Psoas muscle (tissue), 8 donors: Measurements from ENCODE around the gene KRTAP5-8. TPM values are rescaled to one million over a fixed set of nuclear protein-coding genes. Genes with fewer than 3 reads are reported as not detected.
"Not testable (repeated sequence)": the region's sequence is repeated elsewhere in the genome, so short reads cannot be mapped to it uniquely, and the experiment has no call there.

Experiments used
- ATAC-seq, 4 donors: fragments of 200-7000 bp; cut with Tn5 transposase; one replicate each; pipeline ENCODE4 v1.9.1; 2020; ENCODE audit warnings: moderate library complexity in 3 of 4, mild to moderate bottlenecking in 2 of 4
- DNase-seq, 2 donors: peaks; one replicate each; pipeline ENCODE4 v3.0.0-alpha.2; 2020
- H3K27ac ChIP-seq: fragments of 200-600 bp; one replicate; pipeline ENCODE4 v1.8.0; 2022
- H3K27me3 ChIP-seq, 3 donors: fragments of 200-600 bp in 1 of 3; one replicate each; pipeline versions ENCODE4 v1.6.1 to v1.8.0; 2013 to 2022; ENCODE audit warnings: low read length in 2 of 3, mild to moderate bottlenecking in 2 of 3, moderate library complexity in 1 of 3; ENCODE audit not compliant: insufficient read depth in 3 of 3
- H3K36me3 ChIP-seq, 2 donors: fragments of 200-600 bp in 1 of 2; one replicate each; pipeline versions ENCODE4 v1.6.1 to v1.8.0; 2013 to 2022; ENCODE audit warnings: low read depth in 1 of 2, mild to moderate bottlenecking in 1 of 2, moderate library complexity in 1 of 2; ENCODE audit not compliant: insufficient read depth in 1 of 2
- H3K4me1 ChIP-seq: fragments of 200-600 bp; one replicate; pipeline ENCODE4 v1.8.0; 2022
- H3K4me3 ChIP-seq: fragments of 200-600 bp; one replicate; pipeline ENCODE4 v1.8.0; 2022; ENCODE audit warnings: mild to moderate bottlenecking
- H3K9me3 ChIP-seq: fragments of 200-600 bp; one replicate; pipeline ENCODE4 v1.8.0; 2022
- CTCF ChIP-seq: fragments of 200-600 bp; IDR thresholded peaks from one replicate; pipeline ENCODE4 v1.8.0; 2022; ENCODE audit warnings: antibody characterized with exemption
- WGBS, 3 donors: extraction: QIAGEN DNeasy Blood & Tissue Kit; methylation state at CpG; one replicate each; pipeline versions ENCODE4 v1.1.6 to v1.1.7; 2013; 5-methylcytosine and 5-hydroxymethylcytosine counted together
- intact Hi-C, 2 donors: fragments of 100-400 bp; cut with DNase I; formaldehyde crosslinking; loops; one replicate each; pipeline versions ENCODE4 v1.11.0 to v1.14.2; 2022
- polyA plus RNA-seq, 3 donors: library from polyadenylated mRNA; stranded (reverse); fragments of 200-250 nt; gene quantifications; one replicate each; pipeline ENCODE4 v1.2.3, GENCODE V29; 2013
- total RNA-seq, 4 donors: library from RNA; stranded (reverse); fragmentation: NEBNext Ultra II Directional in 2 of 4; extraction: Animal tissue kit (Norgen Biotek cat#: 25700) in 2 of 4; gene quantifications; one replicate each; pipeline versions ENCODE4 v1.2.1 to v1.2.4, GENCODE V29; 2021 to 2023
- donor health status: healthy with polysubstance abuse.
- donor health status: DM: no; HTN: no; CAD: no; lungs with moderate emphysema.
- donor health status: Bipolar disorder and iron deficiency.
- donor health status: healthy.
- donor health status: DM: yes; HTN: yes; CAD: no.
- donor health status: DM: no; HTN: no; CAD: no.
- donor health status: DM: no; HTN: no; CAD: no.
- donor health status: DM: yes; HTN: yes; CAD: no.

Gene KRTAP5-8
- total and polyA plus RNA-seq, 7 donors, result not detected

- Histone ChIP-seq H3K27me3 (peaks cover 0 to 20% (median 3%) of the 10 kb centered on the region in 3 donors), H3K4me1 (no peaks in the 10 kb centered on the region), H3K27ac (no peak overlapping the region), H3K9me3 (no peaks in the 10 kb centered on the region), H3K36me3 (no peaks in the 10 kb centered on the region), H3K4me3 (no peak overlapping the region)
- ATAC-seq, result no peak
- no peak for DNase-seq
- 82 to 84% (median 83%) methylated on average over 4 of the region's 4 CpGs for WGBS, 3 donors
- intact Hi-C loops, result no loop called here
- TF ChIP-seq CTCF, result no peak
These were observed 26.6 kb downstream of the KRTAP5-8 start for GRCh38 chr11:71564430-71564829.

GRCh38 chr11:71565263-71565662 is 27.4 kb downstream of the KRTAP5-8 start, which contains the start of gene KRTAP5-10:
KRTAP5-10 (plus strand) TSS chr11:71565563; CDS start chr11:71565588, 25 bp downstream.
- Histone ChIP-seq H3K27ac (no peak within 1 kb of the TSS), H3K4me1 (no peaks in the 10 kb centered on the region), H3K4me3 (no peak within 1 kb of the TSS), H3K36me3 (no peaks in the 10 kb centered on the region), H3K9me3 (no peaks in the 10 kb centered on the region), H3K27me3 (peaks cover 0 to 20% (median 3%) of the 10 kb centered on the region in 3 donors)
- 56 to 66% (median 59%) methylated on average over 5 of the region's 5 CpGs for WGBS, 3 donors
- DNase-seq (no peak), ATAC-seq (no peak)
- intact Hi-C loops, result no loop called here
- TF ChIP-seq CTCF, result no peak

- no peaks in the 10 kb centered on the region for H3K4me1 ChIP-seq
- DNase-seq, result no peak
- H3K36me3 ChIP-seq, result no peaks in the 10 kb centered on the region
- TF ChIP-seq CTCF, result no peak
- H3K4me3 ChIP-seq, result no peak overlapping the region
- no peaks in the 10 kb centered on the region for H3K9me3 ChIP-seq
- H3K27me3 ChIP-seq, result peaks cover 0 to 20% (median 3%) of the 10 kb centered on the region in 3 donors
- 64 to 75% (median 65%) methylated on average over 10 of the region's 10 CpGs for WGBS, 3 donors
- no peak for ATAC-seq
- intact Hi-C loops, result no loop called here
- H3K27ac ChIP-seq, result no peak overlapping the region
These were observed 28.3 kb downstream of the KRTAP5-8 start for GRCh38 chr11:71566081-71566620.

DNA sequence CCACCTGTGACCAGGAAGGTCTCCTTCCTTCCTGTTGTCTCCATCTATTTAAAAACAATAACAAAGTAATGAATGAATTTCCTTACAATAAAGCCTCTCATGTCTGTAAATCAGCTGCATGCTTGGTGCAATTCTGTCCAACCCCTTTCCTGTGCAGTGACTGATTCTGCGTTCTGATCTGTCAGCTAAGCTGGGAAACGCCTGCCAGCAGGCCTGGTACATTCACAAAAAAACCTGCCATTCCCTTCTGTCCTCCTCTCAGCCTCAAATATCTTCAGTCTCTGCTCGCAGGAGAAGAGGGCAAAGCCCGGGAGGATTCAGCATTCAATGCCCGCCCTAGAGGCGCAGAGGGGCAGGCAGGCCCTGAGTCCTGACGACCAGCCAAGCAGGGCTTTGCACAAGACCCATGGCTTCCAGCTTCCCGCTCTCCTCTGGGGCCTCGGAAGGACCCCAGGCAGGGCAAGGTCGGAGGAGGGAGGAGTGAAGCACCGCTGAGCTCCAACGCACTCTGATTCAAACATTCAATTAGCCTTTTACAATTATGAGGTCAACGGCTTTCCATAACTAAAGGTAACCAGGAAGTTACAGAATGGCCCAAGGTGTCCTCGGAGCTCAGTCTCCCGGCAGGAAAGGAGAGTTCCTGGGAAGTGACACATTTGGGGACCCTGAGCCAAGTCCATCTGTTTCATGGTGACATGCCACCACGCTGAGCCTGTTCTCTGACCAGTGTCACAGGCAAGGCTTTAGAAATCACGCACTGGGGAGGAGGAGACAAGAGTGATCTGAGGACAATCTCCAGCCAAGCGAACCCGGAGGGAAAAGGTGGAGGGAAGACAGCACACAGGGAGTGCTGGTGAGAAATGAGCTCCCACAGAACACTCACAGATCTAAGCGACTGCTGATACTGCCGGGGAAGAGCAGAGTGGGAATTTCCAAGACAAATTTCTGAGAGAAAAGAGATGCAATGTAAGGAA is 29.1 kb downstream of the KRTAP5-8 start:
- H3K9me3 ChIP-seq, H3K36me3 ChIP-seq, H3K4me3 ChIP-seq, H3K27ac ChIP-seq, DNase-seq, ATAC-seq, intact Hi-C loops, H3K4me1 ChIP-seq: not testable (repeated sequence)
- peaks cover 0 to 20% (median 3%) of the 10 kb centered on the region in 3 donors for H3K27me3 ChIP-seq
- WGBS, 3 donors, result 58 to 72% (median 69%) methylated on average over 17 to 19 of the region's 21 CpGs

- peaks cover 0 to 20% (median 3%) of the 10 kb centered on the region in 3 donors for H3K27me3 ChIP-seq
- ATAC-seq, H3K9me3 ChIP-seq, H3K4me1 ChIP-seq, H3K36me3 ChIP-seq, intact Hi-C loops, H3K4me3 ChIP-seq, H3K27ac ChIP-seq, DNase-seq: not testable (repeated sequence)
- WGBS, 3 donors, result 74 to 84% (median 83%) methylated on average over 8 of the region's 8 CpGs
These were observed 29.8 kb downstream of the KRTAP5-8 start for GRCh38 chr11:71567633-71568032.
